CD8-positive, alpha-beta memory T cell (primary cell): ENCODE measurements around the gene ADGRG3. TPM values are rescaled to one million over a fixed set of nuclear protein-coding genes. Genes with fewer than 3 reads are reported as not detected.

Experiments used
- CTCF ChIA-PET: fragments of 350-600 bp; sonication (Branson Sonifier 250); formaldehyde crosslinking; loops from one replicate; lab custom pipeline; 2021; ENCODE audit warnings: antibody characterized with exemption; lab: Charles Lee
- POLR2A ChIA-PET: fragments of 350-600 bp; sonication (Branson Sonifier 250); formaldehyde crosslinking; loops from one replicate; lab custom pipeline; 2021; ENCODE audit warnings: antibody characterized with exemption; lab: Charles Lee
- DNase-seq, 5 donors: peaks; one replicate each; pipeline versions ENCODE4 v3.0.0 to v3.0.0-alpha.2; 2020 to 2022; ENCODE audit warnings: mixed read lengths in 1 of 5
- H3K27ac ChIP-seq: one replicate; pipeline ENCODE4 v1.7.0; 2013; ENCODE audit warnings: low read depth, mild to moderate bottlenecking, low read length, moderate library complexity
- H3K27me3 ChIP-seq: 2 replicates; pipeline ENCODE4 v1.7.0; 2013; ENCODE audit warnings: low read length, mild to moderate bottlenecking; ENCODE audit not compliant: insufficient read depth, poor library complexity, severe bottlenecking
- H3K36me3 ChIP-seq: 2 replicates; pipeline ENCODE4 v1.7.0; 2013; ENCODE audit warnings: mild to moderate bottlenecking, low read length, moderate library complexity; ENCODE audit not compliant: insufficient read depth
- H3K4me1 ChIP-seq: 2 replicates; pipeline ENCODE4 v1.7.0; 2013; ENCODE audit warnings: mild to moderate bottlenecking, low read length, moderate library complexity; ENCODE audit not compliant: insufficient read depth
- H3K4me3 ChIP-seq: 2 replicates; pipeline ENCODE4 v1.7.0; 2013; ENCODE audit warnings: mild to moderate bottlenecking, low read length
- H3K9me3 ChIP-seq: 2 replicates; pipeline ENCODE4 v1.7.0; 2013; ENCODE audit warnings: mild to moderate bottlenecking, low read length
- H3K27ac Mint-ChIP-seq, 8 donors: one replicate each; pipeline ENCODE4 v1.8.0; 2020 to 2021; ENCODE audit warnings: mixed read lengths in 8 of 8, mild to moderate bottlenecking in 6 of 8, inconsistent platforms in 3 of 8, moderate library complexity in 3 of 8
- H3K27me3 Mint-ChIP-seq, 2 donors: one replicate each; pipeline ENCODE4 v1.8.0; 2020 to 2021; ENCODE audit warnings: mixed read lengths in 2 of 2, mild to moderate bottlenecking in 1 of 2, moderate library complexity in 1 of 2
- H3K36me3 Mint-ChIP-seq, 3 donors: one replicate each; pipeline ENCODE4 v1.8.0; 2020 to 2021; ENCODE audit warnings: mixed read lengths in 3 of 3, inconsistent platforms in 1 of 3, mild to moderate bottlenecking in 1 of 3
- H3K4me1 Mint-ChIP-seq, 3 donors: one replicate each; pipeline ENCODE4 v1.8.0; 2020 to 2021; ENCODE audit warnings: mixed read lengths in 3 of 3, inconsistent platforms in 1 of 3, mild to moderate bottlenecking in 1 of 3
- H3K4me3 Mint-ChIP-seq, 7 donors: one replicate each; pipeline ENCODE4 v1.8.0; 2020 to 2021; ENCODE audit warnings: mixed read lengths in 7 of 7, mild to moderate bottlenecking in 6 of 7, moderate library complexity in 4 of 7, inconsistent platforms in 2 of 7
- H3K9me3 Mint-ChIP-seq, 5 donors: one replicate each; pipeline ENCODE4 v1.8.0; 2020 to 2022; ENCODE audit warnings: mixed read lengths in 5 of 5, mild to moderate bottlenecking in 3 of 5, moderate library complexity in 2 of 5, inconsistent platforms in 1 of 5
- polyA plus RNA-seq: library from polyadenylated mRNA; unstranded; fragments of 300-500 nt; fragmentation: Illumina TruSeq; gene quantifications from one replicate; pipeline ENCODE4 v1.2.3, GENCODE V29; 2021
- total RNA-seq, 2 experiments: library from RNA; stranded (reverse); gene quantifications; one replicate each; pipeline ENCODE4 v1.2.3, GENCODE V29; 2021

Gene ADGRG3
- total and polyA plus RNA-seq, 3 experiments from 2014 or later = not detected

DNA sequence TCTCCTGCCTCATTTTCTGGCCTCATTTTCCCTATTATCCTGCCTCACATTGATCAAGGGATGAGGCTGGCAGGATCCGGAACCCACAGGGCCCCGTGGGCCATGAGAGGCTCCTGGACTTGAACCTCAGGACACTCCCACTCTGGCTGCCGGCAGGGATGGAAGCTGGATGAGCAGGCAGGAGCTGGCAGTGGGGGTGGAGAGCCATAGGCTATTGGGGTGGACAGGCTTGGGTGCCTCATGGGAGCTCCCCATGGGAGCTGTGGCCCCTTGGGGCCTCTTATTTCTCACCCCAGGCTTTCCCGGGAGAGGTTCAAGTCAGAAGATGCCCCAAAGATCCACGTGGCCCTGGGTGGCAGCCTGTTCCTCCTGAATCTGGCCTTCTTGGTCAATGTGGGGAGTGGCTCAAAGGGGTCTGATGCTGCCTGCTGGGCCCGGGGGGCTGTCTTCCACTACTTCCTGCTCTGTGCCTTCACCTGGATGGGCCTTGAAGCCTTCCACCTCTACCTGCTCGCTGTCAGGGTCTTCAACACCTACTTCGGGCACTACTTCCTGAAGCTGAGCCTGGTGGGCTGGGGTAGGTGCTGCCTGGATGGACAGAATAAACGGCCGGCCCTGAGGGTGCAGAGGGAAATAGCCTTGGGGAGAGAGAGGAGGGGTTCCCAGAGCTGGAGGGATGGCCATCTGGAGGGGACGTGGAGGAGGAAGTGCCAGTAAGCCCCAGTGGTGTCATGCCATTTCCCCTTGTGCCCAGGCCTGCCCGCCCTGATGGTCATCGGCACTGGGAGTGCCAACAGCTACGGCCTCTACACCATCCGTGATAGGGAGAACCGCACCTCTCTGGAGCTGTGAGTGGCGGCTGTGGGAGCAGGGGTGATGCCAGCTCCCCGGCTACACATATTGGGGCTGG lies 15.8 kb downstream of the ADGRG3 start:
- H3K27me3 Mint-ChIP-seq = peaks cover 0 to 2% of the 10 kb centered on the region in 2 donors
- peak overlapping the region in 2 of 8 donors; percentile 18 to 22 for H3K27ac Mint-ChIP-seq
- ChIA-PET POLR2A (interaction anchor here (0.6 kb wide), 1 partner anchor 237 kb away, joined by 3 read pairs; the partner anchor contains the start of genes CIAPIN1 and COQ9), CTCF (no interaction called here)
- Histone ChIP-seq H3K27ac (no peak overlapping the region), H3K9me3 (no peaks in the 10 kb centered on the region), H3K4me3 (no peak overlapping the region), H3K27me3 (no peaks in the 10 kb centered on the region), H3K36me3 (no peaks in the 10 kb centered on the region), H3K4me1 (no peaks in the 10 kb centered on the region)
- H3K9me3 Mint-ChIP-seq = no peaks in the 10 kb centered on the region
- no peaks in the 10 kb centered on the region for H3K36me3 Mint-ChIP-seq
- H3K4me3 Mint-ChIP-seq = peak overlapping the region in 1 of 7 donors; percentile 11
- peaks cover 0 to 5% (median 2%) of the 10 kb centered on the region in 3 donors for H3K4me1 Mint-ChIP-seq
- DNase-seq = no peak

DNA sequence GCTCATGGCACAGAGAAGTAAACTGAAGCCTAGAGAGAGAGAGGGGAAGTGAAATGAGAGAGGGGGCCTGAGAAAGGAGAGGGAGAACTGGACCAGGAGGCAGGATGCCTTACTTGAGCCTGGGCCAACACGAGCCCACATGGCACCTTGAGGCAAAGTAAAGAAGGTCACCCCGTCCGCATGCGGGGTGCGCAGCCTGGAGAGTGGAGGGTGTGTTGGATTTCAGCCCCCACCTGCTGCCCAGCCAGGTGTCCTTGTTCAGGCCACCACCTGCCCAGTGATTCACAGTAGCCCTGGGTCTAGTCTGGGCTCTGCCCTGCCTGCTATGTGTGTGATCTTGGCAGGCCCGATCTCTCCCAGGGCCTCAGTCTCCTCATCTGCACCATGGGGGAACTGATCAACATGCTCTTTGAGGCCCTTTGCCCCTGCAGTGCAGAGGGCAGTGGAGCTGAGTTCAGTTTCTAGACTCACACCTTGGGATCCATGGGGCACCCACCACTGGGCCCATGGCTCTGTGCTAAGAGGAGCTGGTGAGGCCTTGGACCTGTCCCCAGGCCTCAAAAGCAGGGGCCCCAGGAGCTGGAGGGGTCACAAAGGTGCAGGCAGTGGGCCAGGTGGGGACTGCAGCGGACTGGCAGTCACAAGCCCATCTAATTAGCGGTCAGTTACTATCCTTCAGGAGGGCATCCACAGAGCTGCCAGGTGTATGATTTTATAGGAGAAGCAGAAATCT lies 16.7 kb downstream of the ADGRG3 start:
- no peak for DNase-seq
- no peak overlapping the region for H3K4me3 Mint-ChIP-seq
- no peaks in the 10 kb centered on the region for H3K36me3 Mint-ChIP-seq
- H3K36me3 ChIP-seq = no peaks in the 10 kb centered on the region
- no peaks in the 10 kb centered on the region for H3K27me3 ChIP-seq
- H3K27me3 Mint-ChIP-seq = no peaks in the 10 kb centered on the region
- peaks cover 6% of the 10 kb centered on the region for H3K4me1 ChIP-seq
- H3K9me3 ChIP-seq = no peaks in the 10 kb centered on the region
- H3K9me3 Mint-ChIP-seq = no peaks in the 10 kb centered on the region
- peak overlapping the region in 1 of 8 donors; percentile 49 for H3K27ac Mint-ChIP-seq
- H3K4me1 Mint-ChIP-seq = peaks cover 8 to 12% (median 10%) of the 10 kb centered on the region in 3 donors
- no peak overlapping the region for H3K4me3 ChIP-seq
- ChIA-PET POLR2A (no interaction called here), CTCF (no interaction called here)
- no peak overlapping the region for H3K27ac ChIP-seq

DNA sequence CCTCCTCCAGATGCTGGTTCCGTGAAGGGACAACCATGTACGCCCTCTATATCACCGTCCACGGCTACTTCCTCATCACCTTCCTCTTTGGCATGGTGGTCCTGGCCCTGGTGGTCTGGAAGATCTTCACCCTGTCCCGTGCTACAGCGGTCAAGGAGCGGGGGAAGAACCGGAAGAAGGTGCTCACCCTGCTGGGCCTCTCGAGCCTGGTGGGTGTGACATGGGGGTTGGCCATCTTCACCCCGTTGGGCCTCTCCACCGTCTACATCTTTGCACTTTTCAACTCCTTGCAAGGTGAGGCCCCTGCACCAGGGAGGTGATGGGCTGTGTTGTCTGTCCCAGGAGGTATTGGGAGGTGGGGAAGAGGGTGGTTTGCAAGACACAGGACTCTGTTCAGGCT lies 17.5 kb downstream of the ADGRG3 start:
- H3K27me3 ChIP-seq = no peaks in the 10 kb centered on the region
- POLR2A ChIA-PET = no interaction called here
- Mint-ChIP-seq H3K4me1 (peaks cover 13 to 17% (median 13%) of the 10 kb centered on the region in 3 donors), H3K4me3 (no peak overlapping the region), H3K36me3 (no peaks in the 10 kb centered on the region), H3K27me3 (no peaks in the 10 kb centered on the region), H3K27ac (no peak overlapping the region), H3K9me3 (no peaks in the 10 kb centered on the region)
- H3K9me3 ChIP-seq = no peaks in the 10 kb centered on the region
- no peaks in the 10 kb centered on the region for H3K36me3 ChIP-seq
- CTCF ChIA-PET = interaction anchor here (1.3 kb wide), 1 partner anchor 109 kb away, joined by 3 read pairs; no protein-coding TSS in a partner anchor
- H3K4me3 ChIP-seq = no peak overlapping the region
- no peak overlapping the region for H3K27ac ChIP-seq
- peaks cover 13% of the 10 kb centered on the region for H3K4me1 ChIP-seq
- no peak for DNase-seq

DNA sequence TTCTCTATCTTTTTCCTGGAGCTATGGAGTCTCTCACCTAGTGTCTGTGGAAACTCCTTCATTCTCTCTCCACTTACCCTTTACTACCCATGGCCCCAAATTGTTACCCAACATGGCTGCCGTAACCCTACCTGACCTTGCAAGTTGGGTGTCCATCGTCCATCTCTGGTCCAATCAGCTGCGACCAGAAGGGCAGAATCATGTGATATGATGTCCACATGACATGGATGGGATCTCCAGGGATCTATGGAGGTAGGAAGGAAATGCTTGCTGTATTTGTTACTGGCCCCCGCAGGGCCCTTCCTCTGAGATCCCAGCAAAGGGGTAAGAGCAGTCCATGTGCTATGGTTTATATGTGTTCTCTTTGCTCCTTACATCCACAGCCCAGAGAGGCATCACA lies 18.5 kb downstream of the ADGRG3 start:
- POLR2A ChIA-PET = no interaction called here
- peak overlapping the region in 1 of 7 donors; percentile 11 for H3K4me3 Mint-ChIP-seq
- DNase-seq = no peak

DNA sequence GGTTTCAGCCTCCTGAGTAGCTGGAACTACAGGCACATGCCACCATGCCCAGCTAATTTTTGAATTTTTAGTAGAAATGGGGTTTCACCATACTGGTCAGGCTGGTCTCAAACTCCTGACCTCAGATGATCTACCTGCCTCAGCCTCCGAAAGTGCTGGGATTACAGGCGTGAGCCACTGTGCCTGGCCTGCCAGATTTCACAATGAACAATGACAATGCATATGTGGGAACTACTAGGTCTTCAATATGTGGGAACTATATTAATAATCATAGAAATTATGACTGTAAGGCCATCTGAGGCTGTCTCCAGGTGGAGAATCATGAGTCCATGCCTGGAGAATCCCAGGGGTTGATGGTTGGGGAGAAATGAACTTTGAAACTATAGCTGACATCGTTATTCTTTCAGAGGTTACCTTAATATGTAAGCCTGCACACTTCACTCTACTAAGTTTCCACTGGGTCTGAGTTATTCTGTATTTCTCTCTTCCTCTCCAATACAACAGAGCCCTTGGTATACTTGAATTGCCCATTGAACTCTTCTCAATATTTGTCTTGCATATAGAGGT lies 19.3 kb downstream of the ADGRG3 start:
- Histone ChIP-seq H3K4me3 (no peak overlapping the region), H3K27me3 (no peaks in the 10 kb centered on the region), H3K4me1 (peaks cover 13% of the 10 kb centered on the region), H3K9me3 (no peaks in the 10 kb centered on the region), H3K36me3 (no peaks in the 10 kb centered on the region), H3K27ac (no peak overlapping the region)
- Mint-ChIP-seq H3K4me3 (no peak overlapping the region), H3K4me1 (peaks cover 13 to 17% (median 13%) of the 10 kb centered on the region in 3 donors), H3K36me3 (peaks cover 0 to 1% (median 0%) of the 10 kb centered on the region in 3 donors), H3K27ac (peak overlapping the region in 5 of 8 donors; percentile 10 to 90 (median 54)), H3K27me3 (no peaks in the 10 kb centered on the region), H3K9me3 (no peaks in the 10 kb centered on the region)
- POLR2A ChIA-PET = no interaction called here
- DNase-seq = no peak
- CTCF ChIA-PET = no interaction called here

More for the DNA sequence above, 18.5 kb downstream of the ADGRG3 start:
- no peaks in the 10 kb centered on the region for H3K9me3 Mint-ChIP-seq
- H3K27ac Mint-ChIP-seq = peak overlapping the region in 1 of 8 donors; percentile 2
- Histone ChIP-seq H3K4me1 (peaks cover 13% of the 10 kb centered on the region), H3K27ac (no peak overlapping the region), H3K4me3 (no peak overlapping the region), H3K27me3 (no peaks in the 10 kb centered on the region), H3K9me3 (no peaks in the 10 kb centered on the region), H3K36me3 (no peaks in the 10 kb centered on the region)
- no peaks in the 10 kb centered on the region for H3K27me3 Mint-ChIP-seq
- peaks cover 13 to 17% (median 13%) of the 10 kb centered on the region in 3 donors for H3K4me1 Mint-ChIP-seq
- CTCF ChIA-PET = interaction anchor here (1.3 kb wide), 1 partner anchor 110 kb away, joined by 3 read pairs; no protein-coding TSS in a partner anchor
- no peaks in the 10 kb centered on the region for H3K36me3 Mint-ChIP-seq

DNA sequence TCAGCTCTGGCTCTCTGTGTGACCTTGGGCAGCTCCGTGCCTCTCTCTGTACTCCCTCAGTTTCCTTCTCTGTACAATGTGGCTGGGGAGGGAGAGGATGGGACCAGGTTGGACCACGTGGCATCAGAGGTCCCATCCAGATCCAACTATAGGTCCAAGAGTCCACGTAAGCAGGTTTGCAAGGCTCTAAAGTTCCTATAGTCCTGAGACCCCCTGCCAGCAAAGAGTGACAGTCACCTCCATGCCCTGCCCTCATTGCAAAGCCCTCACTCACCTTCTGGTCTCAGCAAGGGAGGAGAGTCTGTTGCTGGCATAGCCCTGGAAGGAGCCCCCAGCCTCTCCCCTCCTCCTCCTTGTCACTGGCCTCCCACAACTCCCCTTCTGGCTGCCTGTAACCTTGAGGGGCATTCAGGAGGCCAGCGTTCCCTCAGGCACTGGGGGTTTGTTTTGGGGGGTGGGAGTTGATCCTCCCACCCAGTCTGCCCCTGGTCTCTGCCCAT lies 20.4 kb downstream of the ADGRG3 start:
- ChIA-PET CTCF (no interaction called here), POLR2A (no interaction called here)
- H3K4me1 Mint-ChIP-seq = peaks cover 13 to 17% (median 13%) of the 10 kb centered on the region in 3 donors
- Histone ChIP-seq H3K4me3 (no peak overlapping the region), H3K36me3 (no peaks in the 10 kb centered on the region), H3K9me3 (no peaks in the 10 kb centered on the region), H3K27ac (peak overlapping the region; percentile 71), H3K4me1 (peaks cover 13% of the 10 kb centered on the region), H3K27me3 (no peaks in the 10 kb centered on the region)
- H3K27ac Mint-ChIP-seq = peak overlapping the region in 7 of 8 donors; percentile 30 to 94 (median 66)
- no peak for DNase-seq
- no peaks in the 10 kb centered on the region for H3K9me3 Mint-ChIP-seq
- H3K4me3 Mint-ChIP-seq = no peak overlapping the region
- H3K27me3 Mint-ChIP-seq = peaks cover 1 to 4% of the 10 kb centered on the region in 2 donors
- H3K36me3 Mint-ChIP-seq = peaks cover 0 to 1% (median 0%) of the 10 kb centered on the region in 3 donors

DNA sequence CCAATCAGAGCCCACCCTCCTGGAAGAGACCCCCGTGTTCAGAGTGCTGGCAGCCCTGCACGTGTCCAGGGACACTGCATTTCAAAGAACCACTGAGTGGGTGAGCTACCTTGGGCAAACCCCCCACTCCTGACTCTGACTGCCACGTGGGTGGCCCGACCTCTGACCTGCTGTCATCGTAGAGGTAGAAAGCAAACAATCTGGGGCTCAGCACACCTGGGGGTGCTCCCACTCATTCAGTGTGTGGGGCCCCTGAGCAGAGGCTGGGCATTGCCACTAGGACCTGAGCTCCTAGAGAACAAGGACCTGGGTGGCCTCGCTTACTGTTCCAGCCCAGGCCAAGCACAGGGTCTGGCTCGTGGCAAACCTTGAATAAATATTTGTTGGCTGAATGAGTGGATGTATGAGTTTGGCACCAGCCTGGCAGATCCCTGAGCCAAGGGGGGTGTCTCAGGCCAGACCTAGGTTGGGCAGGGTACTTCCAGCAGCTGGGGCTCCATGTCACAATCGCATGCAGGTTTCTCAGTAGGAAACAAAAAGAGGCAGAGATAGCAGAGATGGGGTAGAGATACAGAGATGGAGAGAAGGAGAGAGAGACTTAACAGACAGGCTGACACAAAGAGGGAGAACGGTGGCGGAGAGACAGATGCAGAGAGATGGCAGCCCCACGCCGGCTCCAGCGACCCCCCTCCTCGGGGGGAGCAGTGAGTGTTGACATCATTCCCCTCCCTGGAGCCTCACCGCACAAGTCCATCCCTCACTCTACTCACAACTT lies 21.1 kb downstream of the ADGRG3 start:
- peak overlapping the region in 5 of 7 donors; percentile 4 to 67 (median 63) for H3K4me3 Mint-ChIP-seq
- no peak for DNase-seq
- H3K4me3 ChIP-seq = no peak overlapping the region

More for the DNA sequence above, 21.1 kb downstream of the ADGRG3 start:
- H3K27me3 ChIP-seq = no peaks in the 10 kb centered on the region
- H3K9me3 ChIP-seq = no peaks in the 10 kb centered on the region
- Mint-ChIP-seq H3K27ac (peak overlapping the region; percentile 38 to 94 (median 84)), H3K4me1 (peaks cover 13 to 17% (median 13%) of the 10 kb centered on the region in 3 donors), H3K27me3 (peaks cover 2 to 4% of the 10 kb centered on the region in 2 donors), H3K36me3 (peaks cover 0 to 1% (median 0%) of the 10 kb centered on the region in 3 donors), H3K9me3 (no peaks in the 10 kb centered on the region)
- H3K4me1 ChIP-seq = peaks cover 13% of the 10 kb centered on the region
- H3K36me3 ChIP-seq = no peaks in the 10 kb centered on the region
- ChIA-PET CTCF (interaction anchor here (1.3 kb wide), 1 partner anchor 67 kb away, joined by 4 read pairs; no protein-coding TSS in a partner anchor), POLR2A (no interaction called here)
- peak overlapping the region; percentile 71 for H3K27ac ChIP-seq
